ENCODE measurements around the gene SFXN3. TPM values are rescaled to one million over a fixed set of nuclear protein-coding genes. Genes with fewer than 3 reads are reported as not detected.
A peak's percentile ranks its signal among the peaks of the same experiment; 100 is the strongest.

Gene SFXN3
- total and polyA plus RNA-seq, 2 of the 13 experiments (the other 11 are each of a cell fraction or from before 2014, with no cell fraction given), result 16.8 to 71.5 TPM

GRCh38 chr10:101060036-101060950 is 29.3 kb downstream of the SFXN3 start (continued):
- TF ChIP-seq ZNF407 (CRISPR knock-in tag; IDR thresholded peaks at IDR 0.05; ENCODE audit: not compliant biosample characterization) (no peak), ZNF124 (CRISPR knock-in tag; IDR thresholded peaks at IDR 0.05) (no peak), ZNF234 (CRISPR knock-in tag; conservative IDR thresholded peaks at IDR 0.05) (no peak), TFDP2 (CRISPR knock-in tag; IDR thresholded peaks at IDR 0.05) (peak; percentile 96), ZNF292 (CRISPR knock-in tag; IDR thresholded peaks at IDR 0.05; ENCODE audit: borderline replicate concordance, low read depth) (no peak), HNRNPL (IDR thresholded peaks at IDR 0.05; ENCODE audit: low read depth, low read length) (no peak), NR3C1 (CRISPR knock-in tag; IDR thresholded peaks at IDR 0.05) (no peak), ZSCAN9 (CRISPR knock-in tag; IDR thresholded peaks at IDR 0.05; ENCODE audit: borderline replicate concordance) (no peak), THYN1 (CRISPR knock-in tag; IDR thresholded peaks at IDR 0.05; ENCODE audit: borderline replicate concordance, low read depth) (no peak), ZNF597 (CRISPR knock-in tag; IDR thresholded peaks at IDR 0.05) (no peak), SAFB2 (CRISPR knock-in tag; IDR thresholded peaks at IDR 0.05; ENCODE audit: borderline replicate concordance, low read depth) (no peak), TARDBP (CRISPR knock-in tag; IDR thresholded peaks at IDR 0.05) (no peak), EZH2 (conservative IDR thresholded peaks at IDR 0.05; ENCODE audit: low read depth, low read length) (no peak), SAP130 (CRISPR knock-in tag; IDR thresholded peaks at IDR 0.05; ENCODE audit: low read depth) (peak; percentile 85), ZNF710 (CRISPR knock-in tag; IDR thresholded peaks at IDR 0.05; ENCODE audit: borderline replicate concordance) (0 out of 2 replicates have a peak, but pooled peaks have one; percentile 40), ZMYM3 (CRISPR knock-in tag; IDR thresholded peaks at IDR 0.05) (no peak)
